GM21367 (cell line): ENCODE measurements around the gene PDE9A.

Experiments used
- ATAC-seq: cut with Tn5 transposase; IDR thresholded peaks from one replicate; pipeline ENCODE4 v1.9.1; 2021; ENCODE audit not compliant: unreplicated experiment

PDE9A gene

DNA sequence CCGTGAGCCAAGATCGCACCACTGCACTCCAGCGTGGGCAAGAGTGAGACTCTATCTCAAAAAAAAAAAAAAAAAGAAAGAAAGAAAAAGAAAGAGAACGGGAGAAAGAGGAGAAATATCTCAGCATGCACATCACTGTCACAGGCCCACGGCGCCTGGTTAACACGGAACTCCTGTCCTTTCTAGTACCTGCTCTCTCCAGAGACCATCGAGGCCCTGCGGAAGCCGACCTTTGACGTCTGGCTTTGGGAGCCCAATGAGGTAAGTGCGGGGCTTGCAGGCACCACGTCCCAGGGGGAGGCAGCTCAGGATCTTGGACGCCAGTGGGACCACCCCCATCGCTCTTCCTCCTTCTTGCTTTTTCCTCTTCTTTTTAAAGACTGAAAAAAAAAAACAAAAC, 100.4 kb downstream of the PDE9A start:
- no peak for ATAC-seq

DNA sequence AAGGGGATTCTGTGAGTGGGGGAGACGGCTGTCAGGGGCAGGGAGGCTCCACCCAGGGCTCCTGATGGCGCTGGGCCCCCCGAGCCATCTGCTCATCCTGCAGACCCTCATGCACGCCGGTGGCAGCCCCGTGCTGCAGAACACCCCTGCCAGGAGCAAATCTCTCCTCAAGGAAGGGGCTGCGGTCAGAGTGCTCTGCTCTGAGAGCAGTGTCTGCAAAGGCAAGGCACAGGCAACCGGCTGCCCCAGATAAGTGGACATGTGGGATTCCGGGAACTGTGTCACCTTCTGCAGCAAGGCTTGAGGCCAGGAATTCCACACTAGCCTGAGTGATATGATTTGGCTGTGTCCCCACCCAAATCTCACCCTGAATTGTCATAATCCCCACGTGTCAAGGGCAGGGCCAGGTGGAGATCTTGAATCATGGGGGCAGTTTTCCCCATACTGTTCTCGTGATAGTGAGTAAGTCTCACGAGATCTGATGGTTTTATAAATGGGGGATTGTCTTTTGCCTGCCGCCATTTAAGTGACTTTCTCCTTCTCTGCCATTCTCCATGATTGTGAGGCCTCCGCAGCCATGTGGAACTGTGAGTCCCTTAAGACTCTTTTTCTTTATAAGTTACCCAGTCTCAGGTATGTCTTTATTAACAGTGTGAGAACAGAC, 101.0 kb downstream of the PDE9A start:
- no peak for ATAC-seq

DNA sequence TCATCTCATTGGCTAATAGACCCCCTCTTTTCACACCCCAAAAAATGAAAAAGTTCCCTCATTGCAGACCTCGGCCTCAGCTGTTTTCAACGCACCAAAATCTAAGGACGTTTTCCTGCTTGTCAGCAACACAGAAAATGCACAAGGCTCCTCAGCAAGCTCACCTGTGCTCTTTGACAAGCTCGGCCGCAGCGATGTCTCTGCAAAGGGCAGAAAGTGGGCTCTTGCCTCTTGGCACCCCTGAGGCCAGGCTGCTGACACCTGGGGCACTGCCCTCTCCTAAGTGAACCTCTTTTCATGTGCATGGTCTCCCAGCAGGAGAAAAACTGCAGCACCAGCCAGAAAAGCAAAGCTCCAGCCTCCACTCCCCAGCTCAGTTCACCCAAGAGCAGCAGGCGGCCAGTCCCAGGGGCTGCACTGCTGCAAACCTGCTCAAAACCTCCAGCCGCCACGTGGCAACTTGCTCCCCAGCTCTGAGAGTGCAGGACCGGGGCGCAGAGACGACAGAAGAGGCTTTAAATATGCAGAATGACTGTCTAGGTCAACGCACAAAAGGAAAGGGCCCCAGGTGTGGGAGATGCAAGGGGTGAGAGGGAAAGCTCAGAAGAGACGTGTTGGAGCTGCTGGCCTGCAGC, 101.7 kb downstream of the PDE9A start:
- no peak for ATAC-seq

DNA sequence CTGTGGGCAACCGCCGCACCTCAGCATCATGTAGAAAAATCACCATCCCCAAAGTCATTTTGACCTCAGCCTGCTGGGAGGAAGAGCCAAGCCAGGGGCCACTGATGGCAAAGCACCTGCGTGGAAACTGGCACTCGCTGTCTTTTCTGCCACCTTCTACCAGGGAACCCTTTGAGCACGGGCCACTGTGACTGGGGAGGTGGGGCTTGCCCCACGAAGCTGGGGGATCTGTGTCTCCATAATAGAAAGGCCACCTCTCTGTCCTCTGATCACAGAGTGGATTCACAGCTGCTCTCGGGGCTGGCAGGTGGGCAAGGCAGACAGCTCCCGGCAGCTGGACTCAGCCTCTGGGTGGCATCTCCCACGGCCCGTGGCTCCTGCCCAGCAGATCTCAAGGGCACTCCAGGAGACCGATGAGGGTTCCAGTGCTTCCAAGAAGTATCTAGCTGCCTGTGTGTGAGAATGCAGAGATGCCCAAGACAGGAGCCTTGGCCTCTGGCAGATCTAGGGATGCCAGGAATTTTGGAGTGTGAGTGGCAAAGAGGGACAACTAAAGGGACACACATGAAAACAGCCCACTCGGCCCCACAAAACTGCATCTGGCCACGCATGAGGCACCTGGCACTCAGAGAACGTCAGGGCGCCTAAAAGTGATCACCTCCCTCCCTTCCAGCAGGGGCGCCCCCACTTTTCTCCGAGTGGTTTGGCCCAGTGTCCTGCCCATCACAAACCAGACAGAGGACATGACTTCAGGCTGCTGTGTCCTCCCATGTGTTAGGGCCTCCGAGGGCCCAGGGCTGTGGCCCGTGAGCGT, 102.6 kb downstream of the PDE9A start:
- no peak for ATAC-seq

DNA sequence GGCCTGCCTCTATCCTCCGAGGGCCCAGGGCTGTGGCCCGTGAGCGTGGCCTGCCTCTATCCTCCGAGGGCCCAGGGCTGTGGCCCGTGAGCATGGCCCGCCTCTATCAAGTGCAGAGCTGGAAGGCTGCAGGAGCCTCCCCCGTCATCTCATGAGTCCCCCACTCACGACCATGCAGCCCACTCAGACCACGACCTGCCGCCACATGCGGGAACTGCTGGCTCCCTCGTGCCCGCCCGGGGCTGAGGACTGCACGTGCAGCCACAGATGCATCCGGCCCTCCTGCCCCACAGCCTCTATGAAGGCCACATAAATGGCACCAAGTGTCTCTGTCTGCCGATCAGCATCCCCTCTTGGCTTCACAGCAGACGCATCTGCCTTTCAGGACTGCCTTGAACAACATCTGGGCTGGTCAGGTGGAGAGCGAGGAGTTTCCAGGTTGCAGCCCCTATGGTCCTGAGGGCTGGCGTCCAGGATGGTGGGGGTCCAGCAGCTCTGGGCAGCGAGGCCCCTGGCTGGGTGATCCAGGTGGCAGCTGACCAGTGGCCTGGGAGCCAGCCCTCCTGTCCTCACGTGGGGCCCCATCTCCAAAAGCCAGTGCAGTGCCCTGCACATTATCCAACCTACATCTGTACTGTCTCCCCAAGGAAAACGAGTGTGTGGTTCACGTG, 103.3 kb downstream of the PDE9A start:
- ATAC-seq: no peak

DNA sequence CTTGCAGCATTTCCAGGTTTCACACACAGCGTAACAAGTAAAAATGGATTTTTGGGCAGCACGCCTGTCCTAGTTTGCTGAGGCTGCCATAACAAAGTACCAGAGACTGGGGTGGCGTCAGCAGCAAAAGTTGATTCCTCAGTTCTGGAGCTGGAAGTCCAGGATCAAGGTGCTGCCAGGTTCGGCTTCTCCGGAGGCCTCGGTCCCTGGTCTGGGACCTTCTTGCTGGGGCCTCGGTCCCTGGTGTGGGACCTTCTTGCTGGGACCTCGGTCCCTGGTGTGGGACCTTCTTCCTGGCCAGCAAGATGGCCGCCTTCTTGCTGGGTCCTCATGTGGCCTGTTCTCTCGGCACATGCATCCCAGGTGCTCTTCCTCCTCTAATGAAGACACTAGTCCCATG, 104.0 kb downstream of the PDE9A start:
- no peak for ATAC-seq

DNA sequence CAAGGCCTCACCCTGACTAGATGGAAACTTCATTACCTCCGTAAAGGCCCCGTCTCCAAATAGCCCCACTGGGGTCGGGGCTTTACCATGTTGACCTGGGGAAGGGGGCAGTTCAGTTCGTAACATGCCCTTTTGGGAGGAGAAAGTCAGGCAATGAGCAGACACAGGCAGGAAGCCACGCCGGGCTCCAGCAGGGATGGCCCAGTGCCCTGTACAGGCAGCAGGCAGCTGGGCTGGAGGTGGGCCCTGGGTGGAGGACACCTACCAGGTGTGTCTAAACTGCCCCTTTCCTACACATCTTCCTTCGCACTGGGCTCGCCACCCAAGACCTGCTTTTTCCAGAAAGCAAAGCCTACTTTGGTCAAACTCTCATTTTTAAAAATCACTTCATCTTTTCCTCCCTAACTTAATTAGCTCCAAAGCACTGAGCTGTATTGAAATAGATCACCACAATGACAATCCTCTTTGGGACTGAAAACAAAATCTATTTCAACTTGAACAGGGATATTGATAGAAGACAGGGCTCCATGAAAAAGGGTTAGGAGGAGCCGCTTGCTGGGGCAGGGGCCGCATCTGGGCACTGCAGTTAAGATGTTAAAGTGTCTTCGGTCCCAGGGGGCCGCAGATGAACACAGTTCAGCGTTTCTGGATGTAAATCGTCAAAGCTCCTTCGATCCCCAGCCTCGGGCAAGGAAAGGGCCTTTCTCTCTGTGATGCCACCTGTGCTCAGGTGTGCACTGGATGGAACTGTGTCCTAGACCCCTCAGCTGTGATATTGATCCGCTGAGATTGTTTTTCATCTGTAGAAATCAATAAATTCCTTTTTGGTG, 104.6 kb downstream of the PDE9A start:
- no peak for ATAC-seq

DNA sequence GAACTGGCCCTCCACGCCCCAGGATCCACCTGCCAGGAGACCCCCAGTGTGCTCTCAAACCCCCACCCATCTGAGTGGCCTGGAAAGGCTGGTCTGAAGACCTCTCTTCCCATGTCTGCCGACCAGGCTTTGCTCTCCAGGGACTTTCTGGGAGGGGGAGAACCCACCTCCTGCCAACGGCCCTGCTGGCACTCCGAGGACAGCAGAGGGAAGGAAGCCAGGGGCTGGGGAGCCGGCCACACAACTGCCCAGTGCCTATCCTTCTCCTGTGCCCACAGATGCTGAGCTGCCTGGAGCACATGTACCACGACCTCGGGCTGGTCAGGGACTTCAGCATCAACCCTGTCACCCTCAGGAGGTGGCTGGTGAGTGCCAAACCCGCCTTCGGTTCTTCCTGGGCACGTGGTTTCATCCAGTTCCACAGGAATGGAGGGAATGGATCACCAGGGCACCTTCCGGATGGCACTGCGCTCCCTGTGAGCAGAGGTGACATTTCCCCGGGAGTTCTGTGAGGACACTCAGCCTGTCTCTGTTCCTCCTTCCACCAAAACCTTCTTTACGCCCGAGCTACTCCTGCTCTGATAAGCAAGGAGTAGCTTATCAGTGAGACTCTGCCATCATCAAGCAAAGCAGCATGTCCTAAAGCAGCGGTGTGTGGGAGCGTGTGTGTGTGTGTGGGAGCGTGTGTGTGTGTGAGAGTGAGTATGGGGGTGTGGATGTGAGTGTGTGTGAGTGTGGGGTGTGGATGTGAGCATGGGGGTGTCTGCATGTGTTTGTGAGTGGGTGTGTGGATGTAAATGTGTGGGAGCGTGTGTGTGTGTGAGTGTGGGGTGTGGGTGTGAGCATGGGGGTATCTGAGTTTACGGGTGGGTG, 105.5 kb downstream of the PDE9A start:
- ATAC-seq: no peak

DNA sequence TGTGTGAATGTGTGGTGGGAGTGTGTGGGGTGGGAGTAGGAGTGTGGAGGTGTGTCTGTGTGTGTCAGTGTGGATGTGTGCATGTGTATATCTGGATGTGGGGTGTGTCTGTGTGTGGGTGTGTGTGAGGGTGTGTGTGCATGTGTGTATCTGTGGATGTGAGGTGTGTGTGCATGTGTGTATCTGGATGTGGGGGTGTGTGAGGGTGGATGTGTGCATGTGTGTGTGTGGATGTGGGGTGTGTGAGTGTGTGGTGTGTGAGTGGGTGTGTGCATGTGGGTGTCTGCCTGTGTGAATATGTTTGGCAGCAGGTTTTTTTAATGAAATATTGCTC, 106.1 kb downstream of the PDE9A start:
- ATAC-seq: no peak

DNA sequence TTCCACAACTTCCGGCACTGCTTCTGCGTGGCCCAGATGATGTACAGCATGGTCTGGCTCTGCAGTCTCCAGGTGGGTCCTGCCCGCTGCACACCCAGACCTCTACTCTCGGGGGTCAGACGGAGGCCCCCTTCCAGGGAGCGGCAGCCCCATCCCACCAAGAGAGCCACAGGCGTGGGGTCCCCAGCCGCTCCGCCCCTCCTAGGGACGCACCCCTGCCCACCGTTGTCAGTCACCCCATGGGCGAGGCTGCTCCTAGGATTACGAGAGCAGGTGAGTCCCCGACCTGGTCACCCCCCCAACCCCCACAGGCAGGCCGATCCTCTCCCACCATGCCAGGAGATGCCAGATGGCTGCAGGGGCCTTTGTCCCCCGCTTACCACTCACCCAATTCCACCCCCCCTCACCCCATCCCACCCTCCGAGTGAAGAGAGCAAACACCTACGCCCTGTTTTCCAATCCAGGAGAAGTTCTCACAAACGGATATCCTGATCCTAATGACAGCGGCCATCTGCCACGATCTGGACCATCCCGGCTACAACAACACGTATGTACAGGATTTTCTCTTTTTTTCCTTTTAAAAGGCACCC, 107.0 kb downstream of the PDE9A start:
- no peak for ATAC-seq

DNA sequence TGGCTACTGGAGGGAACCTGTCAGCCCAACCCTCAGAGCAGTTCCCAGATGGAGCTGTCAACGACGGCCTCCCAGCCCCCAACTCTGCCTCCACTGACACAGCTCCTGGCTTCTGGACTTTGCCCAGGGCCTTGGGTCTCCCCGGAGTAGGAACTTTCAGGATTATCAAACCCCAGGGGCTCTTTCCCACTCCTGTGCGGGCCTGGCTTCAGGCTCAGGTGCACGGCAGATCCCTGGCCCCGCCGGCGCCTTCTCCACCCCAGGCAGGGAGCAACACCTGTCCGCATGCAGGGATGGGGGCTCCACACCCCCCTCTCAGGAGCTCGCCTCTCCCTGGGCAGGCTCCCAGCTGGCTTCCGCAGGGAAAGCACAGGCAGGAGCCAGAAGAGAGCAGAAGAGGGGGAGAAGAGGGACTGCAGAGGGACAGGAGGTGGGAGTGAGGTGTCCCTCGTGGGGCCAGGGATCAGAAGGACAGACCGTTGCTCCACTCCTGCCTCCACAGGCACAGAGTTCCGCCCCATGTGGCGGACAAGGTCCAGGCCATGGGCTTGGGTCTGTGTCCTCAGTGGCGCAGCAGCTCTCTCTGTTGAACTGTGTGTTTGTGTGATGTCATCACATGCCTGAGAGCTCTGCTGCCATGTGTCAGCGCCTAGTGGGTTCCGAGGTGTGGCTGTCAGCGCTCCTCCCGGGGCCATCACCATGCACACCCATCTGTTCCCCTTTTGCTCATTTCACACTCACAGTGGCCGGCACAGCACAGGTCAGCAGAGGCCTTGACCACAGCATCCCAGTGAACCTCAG, 107.7 kb downstream of the PDE9A start:
- no peak for ATAC-seq

DNA sequence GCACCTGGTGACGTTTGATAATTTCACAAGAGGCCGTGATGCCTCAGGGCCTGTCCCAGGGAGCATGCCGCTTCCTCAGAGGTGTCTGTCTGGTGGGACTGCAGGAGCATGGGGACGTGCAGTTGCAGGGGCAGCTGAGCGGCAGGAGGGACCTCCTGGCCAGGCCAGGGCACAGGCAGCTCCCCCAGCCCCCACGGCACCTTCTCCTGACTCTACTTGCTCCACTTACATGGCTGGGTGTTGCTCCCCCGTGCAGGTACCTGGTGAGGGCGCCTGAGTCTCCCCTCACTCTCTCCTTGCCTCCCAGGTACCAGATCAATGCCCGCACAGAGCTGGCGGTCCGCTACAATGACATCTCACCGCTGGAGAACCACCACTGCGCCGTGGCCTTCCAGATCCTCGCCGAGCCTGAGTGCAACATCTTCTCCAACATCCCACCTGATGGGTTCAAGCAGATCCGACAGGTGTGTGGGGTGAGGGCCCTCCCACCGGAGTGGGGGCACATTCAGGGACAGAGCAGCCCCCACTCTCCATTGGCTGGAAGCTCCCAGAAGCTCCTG, 108.4 kb downstream of the PDE9A start:
- ATAC-seq: no peak

DNA sequence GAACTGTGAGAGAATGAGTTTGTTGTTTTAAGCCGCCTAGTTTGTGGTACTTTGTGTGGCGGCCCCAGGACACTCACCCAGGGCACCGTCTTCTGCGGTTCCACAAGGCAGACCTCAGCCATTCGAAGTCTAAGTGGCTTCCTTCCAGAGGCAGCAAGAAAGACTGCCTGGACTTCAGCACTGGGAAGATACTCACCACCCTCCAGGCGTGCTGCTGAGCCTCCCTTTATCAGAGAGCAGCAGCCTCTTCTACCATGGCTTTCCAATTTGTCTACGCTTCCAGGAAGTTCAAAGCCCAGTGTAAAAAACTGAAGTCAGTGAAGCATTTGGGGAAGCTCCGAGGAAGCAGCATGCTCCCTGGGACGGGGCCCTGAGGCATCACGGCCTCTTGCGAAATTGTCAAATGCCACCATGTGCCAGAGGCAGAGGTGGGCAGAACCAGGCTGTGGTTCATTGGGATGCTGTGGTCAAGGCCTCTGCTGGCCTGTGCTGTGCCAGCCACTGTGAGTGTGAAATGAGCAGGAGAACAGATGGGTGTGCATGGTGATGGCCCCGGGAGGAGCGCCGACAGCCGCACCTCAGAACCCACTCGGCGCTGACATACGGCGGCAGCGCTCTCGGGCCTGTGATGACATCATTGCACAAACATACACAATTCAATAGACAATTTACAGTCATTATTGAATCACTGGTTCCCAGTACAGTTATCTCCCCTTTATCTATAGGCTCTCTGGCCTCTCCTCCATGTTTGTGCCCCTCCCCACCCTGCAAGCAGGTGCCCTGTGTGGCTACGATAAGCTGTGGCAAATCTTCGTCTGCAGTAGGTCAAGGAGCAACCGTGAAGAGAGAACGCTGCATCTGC, 110.4 kb downstream of the PDE9A start:
- ATAC-seq: no peak

DNA sequence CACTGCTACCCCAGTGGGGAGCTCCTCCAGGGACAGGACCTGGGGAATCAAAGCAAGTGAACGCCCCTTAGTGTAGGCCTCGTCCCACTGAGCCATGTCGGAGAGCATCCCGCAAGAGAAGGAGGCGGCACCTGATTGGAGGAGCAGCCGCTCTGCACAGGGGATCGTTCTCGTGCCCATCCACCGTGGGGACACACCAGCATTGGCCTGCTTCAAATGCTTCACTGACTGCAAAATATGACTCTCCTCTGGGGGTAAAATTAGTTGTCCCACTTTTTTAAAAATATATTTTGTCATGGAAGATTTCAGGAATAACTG, 111.0 kb downstream of the PDE9A start:
- ATAC-seq: no peak

DNA sequence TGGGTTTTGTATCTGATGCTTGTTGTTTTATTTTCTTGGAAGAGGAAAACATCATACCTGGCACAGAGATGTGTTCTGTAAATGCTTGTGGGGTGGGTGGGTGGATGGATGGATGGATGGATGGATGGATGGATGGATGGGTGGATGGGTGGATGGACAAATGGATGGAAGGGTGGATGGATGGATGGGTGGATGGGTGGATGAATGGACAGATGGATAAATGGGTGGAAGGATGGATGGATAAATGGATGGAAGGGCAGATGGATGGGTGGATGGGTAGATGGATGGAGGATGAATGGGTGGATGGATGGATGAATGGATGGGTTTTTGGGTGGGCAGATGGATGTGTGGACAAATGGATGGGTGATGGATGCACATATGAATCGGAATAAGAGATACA, 111.5 kb downstream of the PDE9A start:
- no peak for ATAC-seq

DNA sequence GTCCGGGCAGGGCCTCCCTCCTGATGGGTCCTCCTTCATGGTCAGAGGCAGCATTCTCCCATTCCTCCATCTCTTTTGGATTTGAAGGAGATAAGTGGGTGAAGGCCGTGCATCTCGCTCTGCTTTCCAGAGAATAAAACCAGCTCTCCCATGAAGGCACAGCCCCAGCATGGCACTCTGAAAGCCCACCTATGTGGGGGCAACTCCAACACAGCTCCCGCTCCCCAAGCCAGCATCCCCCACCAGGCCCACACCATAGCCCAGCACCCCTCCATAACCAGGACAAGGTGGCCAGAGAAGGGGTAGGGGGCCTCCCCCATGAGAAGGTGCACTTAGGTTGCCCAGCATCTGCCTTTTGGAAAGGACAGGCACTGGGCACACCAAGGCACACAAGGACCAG, 112.2 kb downstream of the PDE9A start:
- no peak for ATAC-seq

DNA sequence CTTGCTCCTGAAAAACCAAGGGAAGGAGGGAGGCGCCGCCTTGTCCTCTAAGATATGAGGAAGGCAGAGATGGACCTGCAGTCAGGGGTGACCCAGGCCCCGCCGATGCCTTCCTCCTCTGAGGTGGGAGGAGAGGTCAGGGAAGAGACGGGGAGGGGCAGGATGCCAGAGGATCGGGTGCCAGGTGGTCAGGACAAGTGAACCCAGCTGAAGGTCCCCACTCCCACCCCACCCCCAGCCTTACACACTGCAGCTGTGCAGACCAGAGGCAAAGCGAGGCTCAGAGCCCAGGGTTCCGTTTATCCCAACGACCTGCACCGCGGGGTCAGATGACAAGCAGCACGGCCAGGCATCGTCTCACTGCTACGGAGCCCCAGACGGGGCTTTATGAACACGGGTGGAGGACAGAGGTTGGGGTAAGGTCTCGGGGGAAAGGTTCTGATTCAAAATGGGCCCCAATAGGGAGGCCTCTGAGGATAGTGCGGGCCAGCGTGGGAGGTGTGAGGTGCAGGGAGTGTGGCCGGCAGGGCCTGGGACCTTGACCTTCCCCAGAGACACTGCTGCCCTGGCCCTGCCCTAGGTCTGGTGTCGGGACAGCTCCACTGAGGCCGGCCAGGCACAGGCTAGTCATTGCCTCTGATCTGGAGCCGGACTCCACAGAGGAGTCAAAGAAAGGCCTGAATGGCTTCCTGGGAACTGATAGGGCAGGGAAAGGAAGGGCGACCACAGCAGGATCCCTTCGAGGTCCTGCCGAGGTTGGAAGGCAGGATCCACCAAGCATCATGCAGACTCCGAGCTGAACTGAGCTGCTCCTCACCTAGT, 113.5 kb downstream of the PDE9A start:
- ATAC-seq: no peak
